GM19238 (cell line): ENCODE measurements around the gene IFNA16.
"Not testable (repeated sequence)": the region's sequence is repeated elsewhere in the genome, so short reads cannot be mapped to it uniquely, and the experiment has no call there.

Source experiments
- DNase-seq: peaks from one replicate; pipeline ENCODE4 v3.0.0; 2011; ENCODE audit warnings: low spot score; ENCODE audit not compliant: insufficient read length

Gene IFNA16

GRCh38 chr9:21217211-21217610, at the start of gene IFNA16:
Gene IFNA16 (minus strand): TSS chr9:21217311. CDS start chr9:21217305, 6 bp downstream.
- DNase-seq, result not testable (repeated sequence)

- no peak for DNase-seq
Measured at GRCh38 chr9:21265421-21266189, 48.5 kb upstream of the IFNA16 start.

- no peak for DNase-seq
Measured at GRCh38 chr9:21255538-21256212, 38.6 kb upstream of the IFNA16 start.

GRCh38 chr9:21252721-21253547, 35.8 kb upstream of the IFNA16 start:
- DNase-seq, result no peak

GRCh38 chr9:21251638-21252037, 34.5 kb upstream of the IFNA16 start:
- DNase-seq, result no peak

- DNase-seq, result no peak
Measured at GRCh38 chr9:21251190-21251589, 34.1 kb upstream of the IFNA16 start.

GRCh38 chr9:21244836-21245235, 27.7 kb upstream of the IFNA16 start:
- DNase-seq, result no peak

- DNase-seq, result no peak
Measured at GRCh38 chr9:21239911-21240310, 22.8 kb upstream of the IFNA16 start, which contains the start of gene IFNA14. Gene IFNA14 (minus strand): TSS chr9:21240005. CDS start chr9:21239935, 70 bp downstream.

- DNase-seq, result not testable (repeated sequence)
Measured at GRCh38 chr9:21236360-21236714, 19.2 kb upstream of the IFNA16 start.

- not testable (repeated sequence) for DNase-seq
Measured at GRCh38 chr9:21235468-21236359, 18.6 kb upstream of the IFNA16 start.

- no peak for DNase-seq
Measured at GRCh38 chr9:21234153-21234687, 17.1 kb upstream of the IFNA16 start.

GRCh38 chr9:21233258-21233657, 16.1 kb upstream of the IFNA16 start:
- DNase-seq, result no peak

- DNase-seq, result no peak
Measured at GRCh38 chr9:21228122-21228521, 11.0 kb upstream of the IFNA16 start, which contains the start of gene IFNA17. Gene IFNA17 (minus strand): TSS chr9:21228222. CDS start chr9:21228173, 49 bp downstream.

- not testable (repeated sequence) for DNase-seq
Measured at GRCh38 chr9:21213411-21214326, 3.4 kb downstream of the IFNA16 start.

GRCh38 chr9:21212160-21212559, 5.0 kb downstream of the IFNA16 start:
- not testable (repeated sequence) for DNase-seq

- not testable (repeated sequence) for DNase-seq
Measured at GRCh38 chr9:21210782-21211181, 6.3 kb downstream of the IFNA16 start.

GRCh38 chr9:21210311-21210710, 6.8 kb downstream of the IFNA16 start:
- DNase-seq, result no peak

- DNase-seq, result not testable (repeated sequence)
Measured at GRCh38 chr9:21207043-21207442, 10.1 kb downstream of the IFNA16 start, which contains the start of gene IFNA10. Gene IFNA10 (minus strand): TSS chr9:21207143. CDS start chr9:21207097, 46 bp downstream.

- no peak for DNase-seq
Measured at GRCh38 chr9:21205204-21205603, 11.9 kb downstream of the IFNA16 start.
